Activated T-cell treated with anti-CD3 and anti-CD28 coated beads, Interleukin-2, amount 50 U/mL, for 48 hours (primary cell): ENCODE data around the gene AVPR2.
A peak's percentile ranks its signal among the peaks of the same experiment; 100 is the strongest.

ENCODE experiments used
- DNase-seq, 2 experiments: peaks; one replicate each; pipeline ENCODE4 v3.0.0-alpha.2; 2020

AVPR2 gene

GRCh38 chrX:153903991-153904957 is at the start of gene AVPR2:
Gene AVPR2, plus strand, starts transcription at chrX:153904673. Its CDS starts 473 bp downstream, at chrX:153905146.
- no peak for DNase-seq

- DNase-seq: no peak
Measured at GRCh38 chrX:153854702-153855101, 49.8 kb upstream of the AVPR2 start.

GRCh38 chrX:153857348-153857903 is 47.0 kb upstream of the AVPR2 start:
- no peak for DNase-seq

- no peak for DNase-seq
Measured at GRCh38 chrX:153861151-153861550, 43.3 kb upstream of the AVPR2 start.

- no peak for DNase-seq
Measured at GRCh38 chrX:153861733-153862310, 42.7 kb upstream of the AVPR2 start.

- peak in 1 of 2 experiments; percentile 13 for DNase-seq
Measured at GRCh38 chrX:153862369-153863250, 41.9 kb upstream of the AVPR2 start.

GRCh38 chrX:153863251-153863991 is 41.1 kb upstream of the AVPR2 start:
- peak in 1 of 2 experiments; percentile 9 for DNase-seq

GRCh38 chrX:153864101-153864500 is 40.4 kb upstream of the AVPR2 start:
- peak in 1 of 2 experiments; percentile 14 for DNase-seq

GRCh38 chrX:153864561-153865320 is 39.7 kb upstream of the AVPR2 start:
- no peak for DNase-seq

- DNase-seq: no peak
Measured at GRCh38 chrX:153865321-153865580, 39.2 kb upstream of the AVPR2 start.

- DNase-seq: no peak
Measured at GRCh38 chrX:153865685-153866084, 38.8 kb upstream of the AVPR2 start.

- no peak for DNase-seq
Measured at GRCh38 chrX:153866302-153867019, 38.0 kb upstream of the AVPR2 start.

- DNase-seq: no peak
Measured at GRCh38 chrX:153867139-153867538, 37.3 kb upstream of the AVPR2 start.

GRCh38 chrX:153867671-153868070 is 36.8 kb upstream of the AVPR2 start:
- DNase-seq: peak in 1 of 2 experiments; percentile 10

GRCh38 chrX:153868576-153869472 is 35.6 kb upstream of the AVPR2 start:
- DNase-seq: peak in 1 of 2 experiments; percentile 10

GRCh38 chrX:153869473-153870287 is 34.8 kb upstream of the AVPR2 start:
- no peak for DNase-seq

GRCh38 chrX:153870288-153870690 is 34.2 kb upstream of the AVPR2 start:
- DNase-seq: no peak

- DNase-seq: no peak
Measured at GRCh38 chrX:153870791-153871360, 33.6 kb upstream of the AVPR2 start.
